Loucy (cell line): ENCODE data around the gene PODNL1.

Experiments used
- H2AFZ ChIP-seq: fragments of 200-600 bp; sonication (generic); 2 replicates; pipeline ENCODE4 v1.6.0; 2016; ENCODE audit warnings: antibody characterized with exemption, mild to moderate bottlenecking, low read length, moderate library complexity
- H3F3A ChIP-seq: fragments of 200-600 bp; 2 replicates; pipeline ENCODE4 v1.6.0; 2016; ENCODE audit warnings: antibody characterized with exemption, low read depth, mild to moderate bottlenecking
- H3K27me3 ChIP-seq: fragments of 200-600 bp; sonication (generic); 2 replicates; pipeline ENCODE4 v1.6.1; 2014; ENCODE audit warnings: low read length, mild to moderate bottlenecking; ENCODE audit not compliant: insufficient read depth, poor library complexity, severe bottlenecking
- H3K36me3 ChIP-seq: fragments of 200-600 bp; sonication (generic); 2 replicates; pipeline ENCODE4 v1.6.1; 2016; ENCODE audit warnings: low read length; ENCODE audit not compliant: insufficient read depth
- H3K4me1 ChIP-seq: fragments of 200-600 bp; sonication (generic); 2 replicates; pipeline ENCODE4 v1.5.1; 2014; ENCODE audit warnings: low read length, mild to moderate bottlenecking; ENCODE audit not compliant: insufficient read depth, poor library complexity, severe bottlenecking
- H3K4me2 ChIP-seq: fragments of 200-600 bp; sonication (generic); 2 replicates; pipeline ENCODE4 v1.6.0; 2014; ENCODE audit warnings: antibody characterized with exemption, low read length, low read depth, mild to moderate bottlenecking; ENCODE audit not compliant: poor library complexity, severe bottlenecking
- H3K4me3 ChIP-seq: fragments of 200-600 bp; sonication (generic); 2 replicates; pipeline ENCODE4 v1.5.1; 2014; ENCODE audit warnings: low read length, mild to moderate bottlenecking, mixed read lengths; ENCODE audit not compliant: poor library complexity, severe bottlenecking
- H3K79me2 ChIP-seq: fragments of 200-600 bp; sonication (generic); 2 replicates; pipeline ENCODE4 v1.6.1; 2014; ENCODE audit warnings: low read length; ENCODE audit not compliant: insufficient read depth
- H3K9ac ChIP-seq: fragments of 200-600 bp; sonication (generic); 2 replicates; pipeline ENCODE4 v1.6.0; 2014; ENCODE audit warnings: mild to moderate bottlenecking, low read depth, low read length, moderate library complexity; ENCODE audit not compliant: poor library complexity, severe bottlenecking
- H3K9me2 ChIP-seq: fragments of 200-600 bp; sonication (generic); replicated peaks from 2 replicates; pipeline ENCODE4 v1.6.1; 2016; ENCODE audit warnings: low read depth, low read length, mixed read lengths
- H3K9me3 ChIP-seq: fragments of 200-600 bp; sonication (generic); 2 replicates; pipeline ENCODE4 v1.6.1; 2014; ENCODE audit warnings: mild to moderate bottlenecking, antibody characterized with exemption, low read length, low read depth; ENCODE audit not compliant: insufficient read depth
- H4K20me1 ChIP-seq: fragments of 200-600 bp; sonication (generic); 2 replicates; pipeline ENCODE4 v1.6.0; 2014; ENCODE audit warnings: antibody characterized with exemption, low read length, mild to moderate bottlenecking; ENCODE audit not compliant: insufficient read depth, poor library complexity, severe bottlenecking
- CTCF ChIP-seq: fragments of 200-600 bp; sonication (generic); conservative IDR thresholded peaks from 2 replicates; pipeline ENCODE4 v1.5.1; 2014; ENCODE audit warnings: mild to moderate bottlenecking, antibody characterized with exemption, low read length
- EZH2phosphoT487 ChIP-seq: fragments of 200-600 bp; IDR thresholded peaks from 2 replicates; pipeline ENCODE4 v1.6.1; 2018; ENCODE audit warnings: antibody characterized with exemption, mild to moderate bottlenecking, moderate library complexity, borderline replicate concordance

Gene PODNL1

GRCh38 chr19:13964776-13965175 is 26.6 kb upstream of the PODNL1 start:
- no peak overlapping the region for H3K4me3 ChIP-seq
- no peaks in the 10 kb centered on the region for H3K79me2 ChIP-seq
- TF ChIP-seq CTCF: no peak
- no peak for TF ChIP-seq EZH2phosphoT487
- peaks cover 21% of the 10 kb centered on the region; the same call in 1 of the 2 replicates for H3K36me3 ChIP-seq
- H3K4me2 ChIP-seq: no peak overlapping the region
- H3K9me2 ChIP-seq: no peaks in the 10 kb centered on the region
- no peak overlapping the region for H2AFZ ChIP-seq
- H3K9ac ChIP-seq: no peak overlapping the region
- no peaks in the 10 kb centered on the region for H3F3A ChIP-seq
- no peaks in the 10 kb centered on the region for H3K9me3 ChIP-seq
- H4K20me1 ChIP-seq: no peaks in the 10 kb centered on the region
- H3K4me1 ChIP-seq: no peaks in the 10 kb centered on the region
- H3K27me3 ChIP-seq: no peaks in the 10 kb centered on the region

GRCh38 chr19:13963603-13964105 is 25.4 kb upstream of the PODNL1 start:
- Histone ChIP-seq H3K9me2 (no peaks in the 10 kb centered on the region), H3K79me2 (peaks cover 1% of the 10 kb centered on the region; the same call in 1 of the 2 replicates), H3K9ac (no peak overlapping the region), H3K4me3 (no peak overlapping the region), H3K4me1 (no peaks in the 10 kb centered on the region), H3F3A (no peaks in the 10 kb centered on the region), H4K20me1 (peaks cover 9% of the 10 kb centered on the region), H3K4me2 (no peak overlapping the region), H3K36me3 (peaks cover 26% of the 10 kb centered on the region; the same call in 1 of the 2 replicates), H2AFZ (no peak overlapping the region), H3K9me3 (no peaks in the 10 kb centered on the region), H3K27me3 (no peaks in the 10 kb centered on the region)
- TF ChIP-seq CTCF: no peak
- TF ChIP-seq EZH2phosphoT487: no peak

GRCh38 chr19:13962699-13963602 is 24.7 kb upstream of the PODNL1 start:
- H3K4me3 ChIP-seq: no peak overlapping the region
- H3K4me2 ChIP-seq: no peak overlapping the region
- peaks cover 8% of the 10 kb centered on the region; the same call in 1 of the 2 replicates for H3K79me2 ChIP-seq
- H3K9ac ChIP-seq: no peak overlapping the region
- H3K9me2 ChIP-seq: no peaks in the 10 kb centered on the region
- no peaks in the 10 kb centered on the region for H3K4me1 ChIP-seq
- H3K9me3 ChIP-seq: no peaks in the 10 kb centered on the region
- no peak overlapping the region for H2AFZ ChIP-seq
- no peaks in the 10 kb centered on the region for H3F3A ChIP-seq
- no peak for TF ChIP-seq EZH2phosphoT487
- TF ChIP-seq CTCF: no peak
- H3K36me3 ChIP-seq: peaks cover 33% of the 10 kb centered on the region; the same call in 1 of the 2 replicates
- no peaks in the 10 kb centered on the region for H3K27me3 ChIP-seq
- peaks cover 11% of the 10 kb centered on the region for H4K20me1 ChIP-seq
